SK-N-MC (cell line): ENCODE data around the gene PCDHA1.

Experiments
- DNase-seq: peaks from one replicate; pipeline ENCODE4 v3.0.0-alpha.2; 2011; ENCODE audit warnings: low read depth, low spot score
- H3K27ac ChIP-seq: fragments of 200-600 bp; sonication (generic); 2 replicates; pipeline ENCODE4 v1.5.1; 2016; ENCODE audit warnings: mixed run types
- H3K36me3 ChIP-seq: fragments of 200-600 bp; sonication (generic); 2 replicates; pipeline ENCODE4 v1.6.1; 2017; ENCODE audit warnings: antibody characterized with exemption, low read length, mixed read lengths; ENCODE audit not compliant: insufficient read depth
- H3K4me3 ChIP-seq: fragments of 200-600 bp; sonication (generic); 2 replicates; pipeline ENCODE4 v1.5.1; 2016
- H3K9ac ChIP-seq: fragments of 200-600 bp; sonication (generic); 2 replicates; pipeline ENCODE4 v1.8.0; 2017; ENCODE audit warnings: mixed run types, mixed read lengths; ENCODE audit not compliant: insufficient read length
- H3K9me3 ChIP-seq: fragments of 200-600 bp; sonication (generic); 2 replicates; pipeline ENCODE4 v1.6.1; 2017; ENCODE audit warnings: low read depth, mild to moderate bottlenecking, antibody characterized with exemption, low read length, moderate library complexity, mixed read lengths
- EZH2 ChIP-seq: fragments of 200-600 bp; sonication (generic); IDR thresholded peaks from one replicate; pipeline ENCODE4 v1.6.1; 2017; ENCODE audit warnings: antibody characterized with exemption
- FOXP2 ChIP-seq: optimal IDR thresholded peaks from 2 replicates; pipeline ENCODE3; 2011; ENCODE audit warnings: mild to moderate bottlenecking, moderate library complexity; ENCODE audit not compliant: insufficient read depth; ENCODE audit errors: extremely low read length, control extremely low read depth
- POLR2AphosphoS5 ChIP-seq: IDR thresholded peaks from 2 replicates; pipeline ENCODE4 v1.6.1; 2012; ENCODE audit warnings: mild to moderate bottlenecking, low read depth, low read length, borderline replicate concordance

PCDHA1 gene

GRCh38 chr5:140986117-140986521, 200.2 kb downstream of the PCDHA1 start:
- no peaks in the 10 kb centered on the region for H3K9me3 ChIP-seq
- peak overlapping the region; percentile 21 for H3K9ac ChIP-seq
- H3K4me3 ChIP-seq, result peak overlapping the region; percentile 62
- H3K36me3 ChIP-seq, result no peaks in the 10 kb centered on the region; the same call in 1 of the 2 replicates
- TF ChIP-seq POLR2AphosphoS5 (no peak), FOXP2 (no peak), EZH2 (no peak)
- peak overlapping the region; percentile 86 for H3K27ac ChIP-seq
- DNase-seq, result no peak

- Histone ChIP-seq H3K27ac (no peak overlapping the region), H3K9me3 (no peaks in the 10 kb centered on the region), H3K4me3 (no peak overlapping the region), H3K9ac (no peak overlapping the region), H3K36me3 (no peaks in the 10 kb centered on the region; the same call in 1 of the 2 replicates)
- no peak for TF ChIP-seq POLR2AphosphoS5
- no peak for DNase-seq
These were observed 202.2 kb downstream of the PCDHA1 start for GRCh38 chr5:140988100-140988499.

GRCh38 chr5:140988608-140989007, 202.7 kb downstream of the PCDHA1 start:
- no peak for DNase-seq
- no peaks in the 10 kb centered on the region for H3K9me3 ChIP-seq
- H3K36me3 ChIP-seq, result no peaks in the 10 kb centered on the region; the same call in 1 of the 2 replicates
- TF ChIP-seq FOXP2 (no peak), EZH2 (no peak), POLR2AphosphoS5 (no peak)
- H3K4me3 ChIP-seq, result no peak overlapping the region
- H3K9ac ChIP-seq, result no peak overlapping the region
- no peak overlapping the region for H3K27ac ChIP-seq

- no peak overlapping the region for H3K4me3 ChIP-seq
These were observed 203.5 kb downstream of the PCDHA1 start for GRCh38 chr5:140989254-140990020.

GRCh38 chr5:140992828-140993227, 206.9 kb downstream of the PCDHA1 start:
- Histone ChIP-seq H3K9me3 (no peaks in the 10 kb centered on the region), H3K27ac (no peak overlapping the region), H3K9ac (no peak overlapping the region), H3K4me3 (no peak overlapping the region), H3K36me3 (no peaks in the 10 kb centered on the region)
- DNase-seq, result no peak
- TF ChIP-seq FOXP2, result no peak
- TF ChIP-seq EZH2, result no peak
- no peak for TF ChIP-seq POLR2AphosphoS5

More at GRCh38 chr5:140989254-140990020, 203.5 kb downstream of the PCDHA1 start:
- H3K27ac ChIP-seq, result no peak overlapping the region
- H3K36me3 ChIP-seq, result no peaks in the 10 kb centered on the region; the same call in 1 of the 2 replicates
- H3K9ac ChIP-seq, result no peak overlapping the region
- no peak for DNase-seq
- TF ChIP-seq POLR2AphosphoS5 (no peak), EZH2 (no peak), FOXP2 (no peak)
- no peaks in the 10 kb centered on the region for H3K9me3 ChIP-seq

GRCh38 chr5:140996060-140996459, 210.1 kb downstream of the PCDHA1 start:
- no peak overlapping the region for H3K9ac ChIP-seq
- H3K9me3 ChIP-seq, result no peaks in the 10 kb centered on the region
- no peaks in the 10 kb centered on the region for H3K36me3 ChIP-seq
- DNase-seq, result peak; percentile 14
- TF ChIP-seq EZH2, result no peak
- TF ChIP-seq POLR2AphosphoS5, result no peak
- no peak for TF ChIP-seq FOXP2
- peak overlapping the region; percentile 35 for H3K27ac ChIP-seq
- peak overlapping the region; percentile 7 for H3K4me3 ChIP-seq

- Histone ChIP-seq H3K9ac (no peak overlapping the region), H3K27ac (no peak overlapping the region), H3K36me3 (no peaks in the 10 kb centered on the region), H3K9me3 (no peaks in the 10 kb centered on the region), H3K4me3 (no peak overlapping the region)
- TF ChIP-seq FOXP2 (no peak), EZH2 (no peak), POLR2AphosphoS5 (no peak)
- no peak for DNase-seq
These were observed 213.0 kb downstream of the PCDHA1 start for GRCh38 chr5:140998921-140999410.

GRCh38 chr5:141001446-141001843, 215.5 kb downstream of the PCDHA1 start:
- no peak overlapping the region for H3K4me3 ChIP-seq
- no peak for DNase-seq
- no peaks in the 10 kb centered on the region for H3K9me3 ChIP-seq
- no peak overlapping the region for H3K9ac ChIP-seq
- no peak for TF ChIP-seq POLR2AphosphoS5
- no peak for TF ChIP-seq FOXP2
- no peak for TF ChIP-seq EZH2
- no peaks in the 10 kb centered on the region for H3K36me3 ChIP-seq
- H3K27ac ChIP-seq, result no peak overlapping the region

- Histone ChIP-seq H3K36me3 (no peaks in the 10 kb centered on the region), H3K9me3 (no peaks in the 10 kb centered on the region), H3K9ac (no peak overlapping the region), H3K4me3 (no peak overlapping the region), H3K27ac (no peak overlapping the region)
- TF ChIP-seq FOXP2 (no peak), POLR2AphosphoS5 (no peak), EZH2 (no peak)
- DNase-seq, result no peak
These were observed 216.1 kb downstream of the PCDHA1 start for GRCh38 chr5:141001844-141002604.
